GM06990 (cell line): Measurements from ENCODE around the gene FAHD2A.
"Not testable (repeated sequence)": the region's sequence is repeated elsewhere in the genome, so short reads cannot be mapped to it uniquely, and the experiment has no call there.

Experiments used
- DNase-seq: peaks from one replicate; pipeline ENCODE4 v3.0.0-alpha.2; 2011; ENCODE audit not compliant: insufficient read length; ENCODE audit errors: extremely low read depth
- H3K27me3 ChIP-seq: replicated peaks from 2 replicates; pipeline ENCODE4 v1.6.0; 2011; ENCODE audit warnings: low read length; ENCODE audit not compliant: control insufficient read depth, insufficient read depth
- H3K36me3 ChIP-seq: 2 replicates; pipeline ENCODE4 v1.5.1; 2011; ENCODE audit warnings: low read length; ENCODE audit not compliant: control insufficient read depth, insufficient read depth
- H3K4me3 ChIP-seq: replicated peaks from 2 replicates; pipeline ENCODE4 v1.5.1; 2011; ENCODE audit warnings: low read depth, mild to moderate bottlenecking, control low read depth, low read length
- CTCF ChIP-seq: IDR thresholded peaks from 2 replicates; pipeline ENCODE4 v1.5.1; 2011; ENCODE audit warnings: low read length, control low read depth, mild to moderate bottlenecking, inconsistent platforms; ENCODE audit not compliant: insufficient read depth, poor library complexity, severe bottlenecking

The FAHD2A gene

GRCh38 chr2:95399061-95399460 lies 3.4 kb upstream of the FAHD2A start:
- Histone ChIP-seq H3K36me3 (no peaks in the 10 kb centered on the region), H3K4me3 (no peak overlapping the region), H3K27me3 (no peaks in the 10 kb centered on the region)
- no peak for DNase-seq
- no peak for TF ChIP-seq CTCF

GRCh38 chr2:95401480-95401879 lies 1.0 kb upstream of the FAHD2A start:
- no peak for TF ChIP-seq CTCF
- H3K36me3 ChIP-seq = no peaks in the 10 kb centered on the region
- no peak for DNase-seq
- H3K27me3 ChIP-seq = no peaks in the 10 kb centered on the region
- peak overlapping the region; percentile 93 for H3K4me3 ChIP-seq

GRCh38 chr2:95402004-95402369 lies 521 bp upstream of the FAHD2A start:
- peak overlapping the region; percentile 93 for H3K4me3 ChIP-seq
- not testable (repeated sequence) for H3K27me3 ChIP-seq, DNase-seq

GRCh38 chr2:95403204-95403721 lies 755 bp downstream of the FAHD2A start:
- DNase-seq, H3K36me3 ChIP-seq, H3K27me3 ChIP-seq: not testable (repeated sequence)
- peak overlapping the region; percentile 93 for H3K4me3 ChIP-seq
- peak; percentile 56 for TF ChIP-seq CTCF

More at GRCh38 chr2:95402004-95402369, 521 bp upstream of the FAHD2A start:
- H3K36me3 ChIP-seq = not testable (repeated sequence)

GRCh38 chr2:95403824-95404223 lies 1.3 kb downstream of the FAHD2A start:
- DNase-seq, H3K36me3 ChIP-seq, H3K27me3 ChIP-seq, H3K4me3 ChIP-seq: not testable (repeated sequence)

- H3K27me3 ChIP-seq, H3K36me3 ChIP-seq, DNase-seq, H3K4me3 ChIP-seq: not testable (repeated sequence)
Measured at GRCh38 chr2:95404676-95405075, 2.2 kb downstream of the FAHD2A start.

- not testable (repeated sequence) for H3K36me3 ChIP-seq, DNase-seq, H3K4me3 ChIP-seq, H3K27me3 ChIP-seq
Measured at GRCh38 chr2:95411239-95411638, 8.7 kb downstream of the FAHD2A start.

- not testable (repeated sequence) for DNase-seq, H3K27me3 ChIP-seq
- peak; percentile 80 for TF ChIP-seq CTCF
Measured at GRCh38 chr2:95414015-95414594, 11.6 kb downstream of the FAHD2A start.

GRCh38 chr2:95415138-95415537 lies 12.6 kb downstream of the FAHD2A start:
- DNase-seq, H3K27me3 ChIP-seq, H3K4me3 ChIP-seq, H3K36me3 ChIP-seq: not testable (repeated sequence)

More at GRCh38 chr2:95414015-95414594, 11.6 kb downstream of the FAHD2A start:
- not testable (repeated sequence) for H3K36me3 ChIP-seq, H3K4me3 ChIP-seq

- not testable (repeated sequence) for H3K36me3 ChIP-seq, DNase-seq, H3K27me3 ChIP-seq, H3K4me3 ChIP-seq
Measured at GRCh38 chr2:95415561-95415960, 13.1 kb downstream of the FAHD2A start.
